Lung (tissue), 12 donors: Measurements from ENCODE around the gene NRCAM. TPM values are rescaled to one million over a fixed set of nuclear protein-coding genes. Genes with fewer than 3 reads are reported as not detected.

ENCODE experiments used
- ATAC-seq: fragments of 200-7000 bp; cut with Tn5 transposase; one replicate; pipeline ENCODE4 v1.9.1; 2020; ENCODE audit warnings: moderate number of reproducible peaks; ENCODE audit not compliant: insufficient read depth, low FRiP score
- DNase-seq, 3 donors: peaks; one replicate each; pipeline ENCODE4 v3.0.0-alpha.2; 2013 to 2017
- H3K27ac ChIP-seq, 2 donors: one replicate each; pipeline ENCODE4 v1.5.1; 2013; ENCODE audit warnings: mild to moderate bottlenecking in 2 of 2, moderate library complexity in 2 of 2, control low read depth in 1 of 2, inconsistent platforms in 1 of 2, low read depth in 1 of 2, low read length in 1 of 2
- H3K27me3 ChIP-seq, 3 donors: one replicate each; pipeline ENCODE4 v1.5.1; 2013; ENCODE audit warnings: low read length in 2 of 3; ENCODE audit not compliant: control insufficient read depth in 3 of 3, insufficient read depth in 3 of 3
- H3K36me3 ChIP-seq, 4 donors: one replicate each; pipeline ENCODE4 v1.5.1; 2013; ENCODE audit warnings: low read length in 4 of 4, mild to moderate bottlenecking in 1 of 4, moderate library complexity in 1 of 4; ENCODE audit not compliant: control insufficient read depth in 4 of 4, insufficient read depth in 4 of 4
- H3K4me1 ChIP-seq, 5 donors: one replicate each; pipeline ENCODE4 v1.5.1; 2013; ENCODE audit warnings: low read length in 5 of 5, mild to moderate bottlenecking in 2 of 5, moderate library complexity in 1 of 5; ENCODE audit not compliant: control insufficient read depth in 5 of 5, insufficient read depth in 5 of 5
- H3K4me3 ChIP-seq: one replicate; pipeline ENCODE4 v1.5.1; 2013; ENCODE audit warnings: mild to moderate bottlenecking, control low read depth, moderate library complexity
- H3K9ac ChIP-seq, 2 donors: one replicate each; pipeline ENCODE4 v1.5.1; 2013; ENCODE audit warnings: low read length in 2 of 2, control low read depth in 1 of 2; ENCODE audit not compliant: insufficient read depth in 1 of 2
- H3K9me3 ChIP-seq, 4 donors: one replicate each; pipeline ENCODE4 v1.5.1; 2013; ENCODE audit warnings: low read length in 3 of 4, mild to moderate bottlenecking in 1 of 4, moderate library complexity in 1 of 4; ENCODE audit not compliant: control insufficient read depth in 4 of 4, insufficient read depth in 3 of 4
- WGBS, 2 donors: extraction: QIAGEN DNeasy Blood & Tissue Kit; methylation state at CpG; one replicate each; pipeline ENCODE4 v1.1.7; 2013; 5-methylcytosine and 5-hydroxymethylcytosine counted together
- polyA plus RNA-seq, 2 donors: library from polyadenylated mRNA; stranded (reverse); fragments of 200-250 nt; gene quantifications; one replicate each; pipeline ENCODE4 v1.2.1, GENCODE V29; 2013
- total RNA-seq, 2 donors: library from RNA; depleted of rRNA in 1 of 2; stranded (reverse); fragments of >200 nt in 1 of 2; gene quantifications; one replicate each; pipeline ENCODE4 v1.2.1, GENCODE V29; 2014 to 2021
- TF ChIP-seq, protein P1 (sequence below): IDR thresholded peaks from 2 replicates; pipeline ENCODE4 v1.5.1; 2012; ENCODE audit warnings: mild to moderate bottlenecking; ENCODE audit errors: control extremely low read depth, extremely low read depth
- donor health status: control.
- donor health status: control.
- donor health status: Bipolar disorder and iron deficiency.
- donor health status: healthy.
- donor health status: DM: yes; HTN: yes; CAD: no.

Gene NRCAM
- total and polyA plus RNA-seq, 4 donors = 2.5 to 32.4 (median 11.0) TPM

DNA sequence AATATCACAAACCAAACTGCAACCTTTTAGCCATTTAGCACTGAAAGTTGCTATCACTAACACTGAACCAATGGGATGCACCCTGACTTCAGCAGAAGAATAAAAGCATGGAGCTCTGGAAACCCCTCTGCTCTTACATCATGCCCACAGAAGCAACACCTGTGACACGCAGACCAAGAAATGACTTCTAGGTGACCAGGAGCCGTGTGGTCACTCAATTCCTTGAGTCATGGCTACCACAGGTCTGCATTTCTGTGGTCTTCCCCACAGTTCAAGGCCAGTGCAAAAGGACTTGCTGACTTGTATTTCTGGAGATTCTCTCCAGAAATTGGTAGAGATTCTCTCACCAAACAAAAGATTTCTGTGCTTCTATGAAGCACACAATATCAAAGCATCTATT is 38.3 kb downstream of the NRCAM start:
- peaks cover 0 to 7% (median 0%) of the 10 kb centered on the region in 5 donors for H3K4me1 ChIP-seq
- DNase-seq (no peak), ATAC-seq (no peak)
- no peak overlapping the region for H3K9ac ChIP-seq
- no peaks in the 10 kb centered on the region for H3K36me3 ChIP-seq
- TF ChIP-seq, protein P1, sequence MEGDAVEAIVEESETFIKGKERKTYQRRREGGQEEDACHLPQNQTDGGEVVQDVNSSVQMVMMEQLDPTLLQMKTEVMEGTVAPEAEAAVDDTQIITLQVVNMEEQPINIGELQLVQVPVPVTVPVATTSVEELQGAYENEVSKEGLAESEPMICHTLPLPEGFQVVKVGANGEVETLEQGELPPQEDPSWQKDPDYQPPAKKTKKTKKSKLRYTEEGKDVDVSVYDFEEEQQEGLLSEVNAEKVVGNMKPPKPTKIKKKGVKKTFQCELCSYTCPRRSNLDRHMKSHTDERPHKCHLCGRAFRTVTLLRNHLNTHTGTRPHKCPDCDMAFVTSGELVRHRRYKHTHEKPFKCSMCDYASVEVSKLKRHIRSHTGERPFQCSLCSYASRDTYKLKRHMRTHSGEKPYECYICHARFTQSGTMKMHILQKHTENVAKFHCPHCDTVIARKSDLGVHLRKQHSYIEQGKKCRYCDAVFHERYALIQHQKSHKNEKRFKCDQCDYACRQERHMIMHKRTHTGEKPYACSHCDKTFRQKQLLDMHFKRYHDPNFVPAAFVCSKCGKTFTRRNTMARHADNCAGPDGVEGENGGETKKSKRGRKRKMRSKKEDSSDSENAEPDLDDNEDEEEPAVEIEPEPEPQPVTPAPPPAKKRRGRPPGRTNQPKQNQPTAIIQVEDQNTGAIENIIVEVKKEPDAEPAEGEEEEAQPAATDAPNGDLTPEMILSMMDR = no peak
- WGBS, 2 donors = 48 to 50% methylated on average over 2 of the region's 2 CpGs
- H3K9me3 ChIP-seq = no peaks in the 10 kb centered on the region
- H3K27ac ChIP-seq = no peak overlapping the region
- no peak overlapping the region for H3K4me3 ChIP-seq
- H3K27me3 ChIP-seq = peaks cover 0 to 2% (median 0%) of the 10 kb centered on the region in 3 donors

- ATAC-seq = no peak
- no peaks in the 10 kb centered on the region for H3K36me3 ChIP-seq
- H3K27ac ChIP-seq = no peak overlapping the region
- no peaks in the 10 kb centered on the region for H3K27me3 ChIP-seq
- 87 to 88% methylated on average over 4 of the region's 4 CpGs for WGBS, 2 donors
- no peaks in the 10 kb centered on the region for H3K9me3 ChIP-seq
- H3K9ac ChIP-seq = no peak overlapping the region
- H3K4me3 ChIP-seq = no peak overlapping the region
- no peak for DNase-seq
- TF ChIP-seq, protein P1 = no peak
- H3K4me1 ChIP-seq = peaks cover 0 to 7% (median 0%) of the 10 kb centered on the region in 5 donors
These were observed 39.1 kb downstream of the NRCAM start for GRCh38 chr7:108417144-108417543.

GRCh38 chr7:108415821-108416536 is 40.3 kb downstream of the NRCAM start:
- Histone ChIP-seq H3K9me3 (no peaks in the 10 kb centered on the region), H3K27me3 (no peaks in the 10 kb centered on the region), H3K4me3 (no peak overlapping the region), H3K9ac (no peak overlapping the region), H3K27ac (no peak overlapping the region), H3K36me3 (no peaks in the 10 kb centered on the region), H3K4me1 (peaks cover 0 to 7% (median 0%) of the 10 kb centered on the region in 5 donors)
- DNase-seq (no peak), ATAC-seq (no peak)
- TF ChIP-seq, protein P1 = no peak
- WGBS, 2 donors = 27 to 46% methylated on average over 8 of the region's 8 CpGs
